DND-41 (cell line): ENCODE results near the gene SLC5A9.
"Not testable (repeated sequence)": the region's sequence is repeated elsewhere in the genome, so short reads cannot be mapped to it uniquely, and the experiment has no call there.

Experiments
- ATAC-seq: fragments of 200-7000 bp; cut with Tn5 transposase; 3 replicates; pipeline ENCODE4 v1.9.1; 2021; ENCODE audit warnings: low read depth; ENCODE audit not compliant: insufficient read depth
- DNase-seq: peaks from one replicate; pipeline ENCODE4 v3.0.0-alpha.2; 2020
- H2AFZ ChIP-seq: 2 replicates; pipeline ENCODE4 v1.6.0; 2012; ENCODE audit warnings: low read depth, low read length
- H3K27ac ChIP-seq: 2 replicates; pipeline ENCODE4 v1.5.1; 2012; ENCODE audit warnings: low read length, inconsistent platforms
- H3K27me3 ChIP-seq: fragments of 200-600 bp; sonication (generic); 2 replicates; pipeline ENCODE4 v1.6.0; 2012; ENCODE audit warnings: low read length, mild to moderate bottlenecking, inconsistent platforms; ENCODE audit not compliant: insufficient read depth, poor library complexity
- H3K36me3 ChIP-seq: 2 replicates; pipeline ENCODE4 v1.5.1; 2012; ENCODE audit warnings: low read length, inconsistent platforms; ENCODE audit not compliant: insufficient read depth
- H3K4me1 ChIP-seq: 2 replicates; pipeline ENCODE4 v1.5.1; 2012; ENCODE audit warnings: mild to moderate bottlenecking, low read length; ENCODE audit not compliant: insufficient read depth
- H3K4me2 ChIP-seq: 2 replicates; pipeline ENCODE4 v1.6.0; 2012; ENCODE audit warnings: mild to moderate bottlenecking, moderate library complexity, low read length, inconsistent platforms; ENCODE audit not compliant: insufficient read depth
- H3K4me3 ChIP-seq, 2 experiments: fragments of 200-600 bp in 1 of 2; shearing (Covaris generic) in 1 of 2; 2 replicates each; pipeline ENCODE4 v1.5.1; 2012 to 2016; ENCODE audit warnings: inconsistent platforms in 2 of 2, low read length in 2 of 2, mild to moderate bottlenecking in 2 of 2, low read depth in 1 of 2, moderate library complexity in 1 of 2
- H3K79me2 ChIP-seq: 2 replicates; pipeline ENCODE4 v1.6.0; 2012; ENCODE audit warnings: low read length, inconsistent platforms; ENCODE audit not compliant: insufficient read depth
- H3K9ac ChIP-seq: 2 replicates; pipeline ENCODE4 v1.6.0; 2012; ENCODE audit warnings: low read depth, mild to moderate bottlenecking, inconsistent platforms, low read length, moderate library complexity
- H3K9me3 ChIP-seq: 2 replicates; pipeline ENCODE4 v1.5.1; 2012; ENCODE audit warnings: low read length, moderate library complexity, mild to moderate bottlenecking, inconsistent platforms; ENCODE audit not compliant: insufficient read depth, severe bottlenecking
- H4K20me1 ChIP-seq: 2 replicates; pipeline ENCODE4 v1.6.0; 2012; ENCODE audit warnings: low read length; ENCODE audit not compliant: insufficient read depth
- CTCF ChIP-seq: IDR thresholded peaks from 2 replicates; pipeline ENCODE4 v1.5.1; 2012; ENCODE audit warnings: borderline replicate concordance, low read length, moderate library complexity, mild to moderate bottlenecking; ENCODE audit not compliant: poor library complexity, severe bottlenecking; ENCODE audit errors: extremely low read depth
- EZH2 ChIP-seq: IDR thresholded peaks from 3 replicates; pipeline ENCODE4 v1.6.1; 2012; ENCODE audit warnings: borderline replicate concordance, low read depth, mild to moderate bottlenecking, moderate library complexity, low read length, inconsistent platforms; ENCODE audit not compliant: severe bottlenecking

Gene SLC5A9

GRCh38 chr1:48285525-48285924 lies 63.0 kb downstream of the SLC5A9 start:
- H3K36me3 ChIP-seq = no peaks in the 10 kb centered on the region
- ATAC-seq = no peak
- H3K4me2 ChIP-seq = no peak overlapping the region
- TF ChIP-seq CTCF = no peak
- no peak for TF ChIP-seq EZH2
- no peak overlapping the region for H2AFZ ChIP-seq
- H3K9me3 ChIP-seq = no peaks in the 10 kb centered on the region
- no peaks in the 10 kb centered on the region for H3K79me2 ChIP-seq
- no peak overlapping the region for H3K4me3 ChIP-seq
- no peaks in the 10 kb centered on the region for H4K20me1 ChIP-seq
- H3K27ac ChIP-seq = no peak overlapping the region
- no peaks in the 10 kb centered on the region for H3K4me1 ChIP-seq
- no peaks in the 10 kb centered on the region for H3K27me3 ChIP-seq
- no peak overlapping the region for H3K9ac ChIP-seq
- DNase-seq = no peak

GRCh38 chr1:48291421-48291820 lies 68.9 kb downstream of the SLC5A9 start:
- H3K4me3 ChIP-seq = no peak overlapping the region
- H3K4me1 ChIP-seq = no peaks in the 10 kb centered on the region
- TF ChIP-seq EZH2 = no peak
- TF ChIP-seq CTCF = no peak
- H4K20me1 ChIP-seq = no peaks in the 10 kb centered on the region
- no peaks in the 10 kb centered on the region for H3K9me3 ChIP-seq
- H3K36me3 ChIP-seq = no peaks in the 10 kb centered on the region
- no peaks in the 10 kb centered on the region for H3K79me2 ChIP-seq
- no peak overlapping the region for H3K4me2 ChIP-seq
- no peak overlapping the region for H3K9ac ChIP-seq
- H2AFZ ChIP-seq = no peak overlapping the region
- no peaks in the 10 kb centered on the region for H3K27me3 ChIP-seq
- ATAC-seq (no peak), DNase-seq (no peak)
- H3K27ac ChIP-seq = no peak overlapping the region

GRCh38 chr1:48292706-48293105 lies 70.2 kb downstream of the SLC5A9 start:
- TF ChIP-seq EZH2 = no peak
- no peak for TF ChIP-seq CTCF
- Histone ChIP-seq H3K9ac (no peak overlapping the region), H3K4me2 (no peak overlapping the region), H3K4me3 (no peak overlapping the region), H2AFZ (no peak overlapping the region), H3K36me3 (no peaks in the 10 kb centered on the region), H3K27me3 (no peaks in the 10 kb centered on the region), H3K9me3 (no peaks in the 10 kb centered on the region), H3K4me1 (no peaks in the 10 kb centered on the region), H3K27ac (no peak overlapping the region), H4K20me1 (no peaks in the 10 kb centered on the region), H3K79me2 (no peaks in the 10 kb centered on the region)
- DNase-seq (no peak), ATAC-seq (no peak)

- H2AFZ ChIP-seq, ATAC-seq, DNase-seq, H3K36me3 ChIP-seq, H3K4me1 ChIP-seq, H3K9me3 ChIP-seq, H3K27ac ChIP-seq, H3K4me3 ChIP-seq, H3K4me2 ChIP-seq, H4K20me1 ChIP-seq, H3K27me3 ChIP-seq, H3K9ac ChIP-seq, H3K79me2 ChIP-seq: not testable (repeated sequence)
These were observed 71.6 kb downstream of the SLC5A9 start for GRCh38 chr1:48294094-48294493.
